WTC11 (cell line): ENCODE measurements around the gene CHD9. TPM values are rescaled to one million over a fixed set of nuclear protein-coding genes. Genes with fewer than 3 reads are reported as not detected.

Experiments used
- ATAC-seq: fragments of 200-7000 bp; cut with Tn5 transposase; 2 replicates; pipeline ENCODE4 v1.10.0; 2021; ENCODE audit warnings: mild to moderate bottlenecking, moderate library complexity
- CTCF ChIA-PET: fragments of 300-600 bp; sonication (Branson Sonifier 250); formaldehyde crosslinking; loops from one replicate; lab custom pipeline; 2021; ENCODE audit warnings: antibody characterized with exemption; lab: Charles Lee
- POLR2A ChIA-PET: fragments of 350-600 bp; sonication (Branson Sonifier 250); formaldehyde crosslinking; loops from one replicate; lab custom pipeline; 2021; ENCODE audit warnings: antibody characterized with exemption; lab: Charles Lee
- DNase-seq: peaks from one replicate; pipeline ENCODE4 v3.0.0; 2021; ENCODE audit warnings: low spot score
- H3K27ac Mint-ChIP-seq: 2 replicates; pipeline ENCODE4 v1.8.0; 2021; ENCODE audit warnings: mixed read lengths
- H3K27me3 Mint-ChIP-seq: 2 replicates; pipeline ENCODE4 v1.8.0; 2021; ENCODE audit warnings: low read depth, mild to moderate bottlenecking, moderate library complexity, mixed read lengths
- H3K36me3 Mint-ChIP-seq: 2 replicates; pipeline ENCODE4 v1.8.0; 2021; ENCODE audit warnings: mixed read lengths
- H3K4me1 Mint-ChIP-seq: 2 replicates; pipeline ENCODE4 v1.8.0; 2022; ENCODE audit warnings: mixed read lengths
- H3K4me3 Mint-ChIP-seq: 2 replicates; pipeline ENCODE4 v1.8.0; 2021; ENCODE audit warnings: mild to moderate bottlenecking, moderate library complexity, mixed read lengths
- H3K9me3 Mint-ChIP-seq: 2 replicates; pipeline ENCODE4 v1.8.0; 2021; ENCODE audit warnings: mixed read lengths
- AFF4 ChIP-seq: sonication (generic); formaldehyde crosslinking; IDR thresholded peaks from 2 replicates; pipeline ENCODE4 v1.8.1; 2023; ENCODE audit warnings: mild to moderate bottlenecking, missing genetic modification reagents, borderline replicate concordance
- E2F4 ChIP-seq: sonication (generic); formaldehyde crosslinking; IDR thresholded peaks from 2 replicates; pipeline ENCODE4 v1.8.1; 2022; ENCODE audit warnings: low read depth, mild to moderate bottlenecking, moderate library complexity, missing genetic modification reagents, borderline replicate concordance
- ERG ChIP-seq: fragments of 250-450 bp; sonication (Bioruptor Pico); IDR thresholded peaks from 2 replicates; pipeline ENCODE4 v1.8.0; 2021; ENCODE audit warnings: mild to moderate bottlenecking
- GRHL2 ChIP-seq: fragments of 250-450 bp; sonication (Bioruptor Pico); IDR thresholded peaks from 2 replicates; pipeline ENCODE4 v1.8.0; 2022; ENCODE audit warnings: mild to moderate bottlenecking, moderate library complexity; ENCODE audit not compliant: insufficient replicate concordance, severe bottlenecking
- IRF1 ChIP-seq: sonication (generic); formaldehyde crosslinking; IDR thresholded peaks from 2 replicates; pipeline ENCODE4 v1.8.0; 2023; ENCODE audit warnings: missing genetic modification reagents
- JAZF1 ChIP-seq: fragments of 250-450 bp; sonication (Bioruptor Pico); IDR thresholded peaks from 2 replicates; pipeline ENCODE4 v1.9.0; 2021; ENCODE audit warnings: moderate library complexity, mild to moderate bottlenecking, inconsistent platforms
- MLX ChIP-seq: sonication (generic); formaldehyde crosslinking; IDR thresholded peaks from 2 replicates; pipeline ENCODE4 v1.8.1; 2023; ENCODE audit warnings: mild to moderate bottlenecking, missing genetic modification reagents, moderate library complexity
- NFATC4 ChIP-seq: fragments of 250-450 bp; sonication (Bioruptor Pico); IDR thresholded peaks from 2 replicates; pipeline ENCODE4 v1.9.0; 2021; ENCODE audit warnings: mild to moderate bottlenecking
- NFE2L1 ChIP-seq: sonication (generic); formaldehyde crosslinking; IDR thresholded peaks from 2 replicates; pipeline ENCODE4 v1.8.1; 2023; ENCODE audit warnings: missing genetic modification reagents
- OVOL2 ChIP-seq: fragments of 250-450 bp; sonication (Bioruptor Pico); IDR thresholded peaks from 2 replicates; pipeline ENCODE4 v1.9.0; 2021; ENCODE audit warnings: mild to moderate bottlenecking, borderline replicate concordance
- SMAD4 ChIP-seq: sonication (generic); formaldehyde crosslinking; IDR thresholded peaks from 2 replicates; pipeline ENCODE4 v1.8.0; 2022; ENCODE audit warnings: mild to moderate bottlenecking, missing genetic modification reagents
- STAT6 ChIP-seq: sonication (generic); formaldehyde crosslinking; conservative IDR thresholded peaks from 2 replicates; pipeline ENCODE4 v1.8.1; 2023; ENCODE audit warnings: mild to moderate bottlenecking, low read depth, missing genetic modification reagents, moderate library complexity
- TEAD1 ChIP-seq: sonication (generic); formaldehyde crosslinking; IDR thresholded peaks from 2 replicates; pipeline ENCODE4 v1.8.0; 2022; ENCODE audit warnings: mild to moderate bottlenecking, missing genetic modification reagents
- ZNF121 ChIP-seq: sonication (generic); formaldehyde crosslinking; IDR thresholded peaks from 2 replicates; pipeline ENCODE4 v1.8.0; 2023; ENCODE audit warnings: missing genetic modification reagents
- ZNF532 ChIP-seq: fragments of 250-450 bp; sonication (Bioruptor Pico); IDR thresholded peaks from 2 replicates; pipeline ENCODE4 v1.9.0; 2021; ENCODE audit warnings: mild to moderate bottlenecking, borderline replicate concordance
- total RNA-seq: library from RNA; stranded (reverse); gene quantifications from 3 replicates; pipeline ENCODE4 v1.2.3, GENCODE V29; 2021

CHD9 gene
- total RNA-seq, 1 experiment from 2014 or later = 31.3 TPM

GRCh38 chr16:53235851-53236250, 181.1 kb downstream of the CHD9 start:
- ChIA-PET CTCF (no interaction called here), POLR2A (no interaction called here)
- no peak for DNase-seq
- Mint-ChIP-seq H3K9me3 (no peaks in the 10 kb centered on the region), H3K27ac (0 out of 2 replicates have a peak overlapping the region, but pooled peaks have one; percentile 26), H3K27me3 (no peaks in the 10 kb centered on the region), H3K36me3 (peaks cover 56% of the 10 kb centered on the region), H3K4me1 (no peaks in the 10 kb centered on the region), H3K4me3 (no peak overlapping the region)
- TF ChIP-seq NFE2L1 (CRISPR knock-in tag) = no peak
- TF ChIP-seq AFF4 (CRISPR knock-in tag) = no peak
- TF ChIP-seq NFATC4 (CRISPR knock-in tag) = no peak
- TF ChIP-seq ZNF121 = no peak
- no peak for ATAC-seq

- POLR2A ChIA-PET = no interaction called here
- Mint-ChIP-seq H3K27ac (no peak overlapping the region), H3K9me3 (no peaks in the 10 kb centered on the region), H3K27me3 (no peaks in the 10 kb centered on the region), H3K36me3 (peaks cover 49% of the 10 kb centered on the region), H3K4me1 (peaks cover under 1% of the 10 kb centered on the region; the same call in 1 of the 2 replicates), H3K4me3 (no peak overlapping the region)
- no peak for DNase-seq
- ATAC-seq = no peak
- CTCF ChIA-PET = no interaction called here
- TF ChIP-seq ERG (CRISPR knock-in tag) = no peak
- no peak for TF ChIP-seq AFF4 (CRISPR knock-in tag)
- no peak for TF ChIP-seq E2F4 (CRISPR knock-in tag)
- TF ChIP-seq SMAD4 = no peak
- no peak for TF ChIP-seq JAZF1 (CRISPR knock-in tag)
- TF ChIP-seq MLX = no peak
- no peak for TF ChIP-seq GRHL2 (CRISPR knock-in tag)
- TF ChIP-seq ZNF532 (CRISPR knock-in tag) = no peak
- no peak for TF ChIP-seq STAT6 (CRISPR knock-in tag)
- no peak for TF ChIP-seq OVOL2 (CRISPR knock-in tag)
- no peak for TF ChIP-seq TEAD1 (CRISPR knock-in tag)
- TF ChIP-seq IRF1 (CRISPR knock-in tag) = no peak
These were observed 194.5 kb downstream of the CHD9 start for GRCh38 chr16:53249331-53249730.
